ENCODE measurements around the gene NXPH1.

GRCh38 chr7:8747338-8747737 lies 313.9 kb downstream of the NXPH1 start:
- TF ChIP-seq CTCF (IDR thresholded peaks at IDR 0.05; ENCODE audit: poor library complexity, severe bottlenecking) (no peak), EP300 (conservative IDR thresholded peaks at IDR 0.05; ENCODE audit: poor library complexity, severe bottlenecking) (no peak), TAF1 (IDR thresholded peaks at IDR 0.05; ENCODE audit: low read depth) (no peak)

Measured in neural cell (in vitro differentiated cells).